GM06990 (cell line): ENCODE results near the gene HIP1.
"Not testable (repeated sequence)": the region's sequence is repeated elsewhere in the genome, so short reads cannot be mapped to it uniquely, and the experiment has no call there.

Experiments
- DNase-seq: peaks from one replicate; pipeline ENCODE4 v3.0.0-alpha.2; 2011; ENCODE audit not compliant: insufficient read length; ENCODE audit errors: extremely low read depth
- H3K27me3 ChIP-seq: replicated peaks from 2 replicates; pipeline ENCODE4 v1.6.0; 2011; ENCODE audit warnings: low read length; ENCODE audit not compliant: control insufficient read depth, insufficient read depth
- H3K36me3 ChIP-seq: 2 replicates; pipeline ENCODE4 v1.5.1; 2011; ENCODE audit warnings: low read length; ENCODE audit not compliant: control insufficient read depth, insufficient read depth
- H3K4me3 ChIP-seq: replicated peaks from 2 replicates; pipeline ENCODE4 v1.5.1; 2011; ENCODE audit warnings: low read depth, mild to moderate bottlenecking, control low read depth, low read length
- CTCF ChIP-seq: IDR thresholded peaks from 2 replicates; pipeline ENCODE4 v1.5.1; 2011; ENCODE audit warnings: low read length, control low read depth, mild to moderate bottlenecking, inconsistent platforms; ENCODE audit not compliant: insufficient read depth, poor library complexity, severe bottlenecking

The HIP1 gene

DNA sequence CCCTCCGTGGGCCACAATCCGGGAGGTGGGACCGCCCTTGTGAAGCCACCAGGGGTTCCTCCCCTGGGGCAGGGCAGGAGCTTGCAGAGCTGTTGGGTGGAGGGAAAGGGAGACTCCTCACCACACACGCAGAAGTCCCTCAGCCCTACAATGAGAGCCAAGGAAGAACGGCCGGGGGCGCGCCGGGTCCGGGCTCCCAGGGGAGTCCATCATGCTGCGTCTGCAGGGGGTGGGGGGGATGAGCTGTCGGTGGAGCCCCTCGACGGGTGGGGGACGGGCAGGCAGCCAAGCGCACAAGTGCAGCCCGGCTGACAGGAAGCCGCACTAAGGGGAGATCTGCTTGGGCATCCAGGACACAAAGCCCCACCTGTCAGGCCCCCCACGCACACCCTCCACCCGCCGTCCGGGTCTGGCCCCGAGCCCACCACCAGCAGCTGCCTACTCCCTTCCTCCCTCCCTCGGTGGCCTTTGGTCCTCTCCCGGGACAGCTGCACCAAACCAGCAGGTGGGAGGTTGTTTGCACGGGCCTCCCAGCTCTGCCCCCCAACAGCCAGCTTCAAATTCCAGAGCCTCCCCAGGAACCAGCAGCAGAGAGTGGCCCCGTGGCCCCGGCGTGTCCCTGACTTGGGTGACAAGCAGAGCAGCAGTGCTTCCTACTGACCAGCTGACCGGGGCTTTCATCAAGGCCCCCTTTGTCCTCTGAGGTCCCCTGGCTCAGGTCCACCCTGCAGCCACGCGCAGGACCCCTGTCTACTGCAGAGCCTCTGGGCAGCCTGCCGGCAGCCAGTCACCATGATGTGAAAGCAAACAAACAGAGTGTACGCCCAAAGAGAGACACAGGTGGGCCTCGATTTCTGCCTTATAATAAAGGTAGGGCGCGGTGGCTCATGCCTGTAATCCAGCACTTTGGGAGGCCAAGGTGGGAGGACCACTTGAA, 50.3 kb downstream of the HIP1 start:
- Histone ChIP-seq H3K4me3 (no peak overlapping the region), H3K27me3 (no peaks in the 10 kb centered on the region), H3K36me3 (no peaks in the 10 kb centered on the region)
- no peak for TF ChIP-seq CTCF
- DNase-seq = peak; percentile 60

GRCh38 chr7:75687246-75688088, 51.3 kb downstream of the HIP1 start:
- no peak for TF ChIP-seq CTCF
- Histone ChIP-seq H3K36me3 (no peaks in the 10 kb centered on the region), H3K4me3 (no peak overlapping the region), H3K27me3 (no peaks in the 10 kb centered on the region)
- DNase-seq = no peak

DNA sequence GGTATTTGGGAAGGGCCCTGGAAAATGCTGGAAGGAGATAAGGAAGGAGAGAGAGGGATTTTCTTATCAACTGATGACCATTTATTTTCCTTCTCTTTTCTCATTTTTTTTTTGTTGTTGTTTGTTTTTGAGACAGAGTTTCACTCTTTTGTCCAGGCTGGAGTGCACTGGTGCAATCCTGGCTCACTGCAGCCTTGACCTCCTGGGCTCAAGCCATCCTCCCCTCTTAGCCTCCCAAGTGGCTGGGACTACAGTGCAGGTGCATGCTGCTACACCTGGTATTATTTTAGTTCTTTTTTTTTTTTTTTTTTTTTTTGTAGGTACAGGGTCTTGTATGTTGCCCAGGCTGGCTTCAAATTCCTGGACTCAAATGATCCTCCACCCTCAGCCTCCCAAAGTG, 52.2 kb downstream of the HIP1 start:
- no peak for DNase-seq
- Histone ChIP-seq H3K27me3 (no peaks in the 10 kb centered on the region), H3K4me3 (no peak overlapping the region), H3K36me3 (no peaks in the 10 kb centered on the region)
- no peak for TF ChIP-seq CTCF

DNA sequence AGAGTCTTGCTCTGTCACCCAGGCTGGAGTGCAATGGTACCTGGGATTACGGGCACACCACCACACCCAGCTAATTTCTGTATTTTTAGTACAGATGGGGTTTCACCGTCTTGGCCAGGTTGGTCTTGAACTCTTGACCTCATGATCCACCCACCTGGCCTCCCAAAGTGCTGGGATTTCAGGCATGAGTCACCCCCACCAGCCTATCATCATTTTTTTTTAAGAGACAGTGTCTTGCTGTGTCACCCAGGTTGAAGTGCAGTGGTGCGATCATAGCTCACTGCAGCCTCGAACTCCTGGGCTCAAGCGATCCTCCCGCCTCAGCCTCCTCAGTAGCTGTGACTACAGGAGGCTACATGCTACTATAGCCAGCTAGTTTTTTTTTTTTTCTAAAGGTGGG, 56.7 kb downstream of the HIP1 start:
- not testable (repeated sequence) for DNase-seq, H3K27me3 ChIP-seq, H3K4me3 ChIP-seq, H3K36me3 ChIP-seq

- H3K4me3 ChIP-seq = no peak overlapping the region
- TF ChIP-seq CTCF = no peak
- H3K27me3 ChIP-seq = no peaks in the 10 kb centered on the region
- no peaks in the 10 kb centered on the region for H3K36me3 ChIP-seq
- DNase-seq = no peak
Measured at GRCh38 chr7:75679060-75679459, 59.7 kb downstream of the HIP1 start.

DNA sequence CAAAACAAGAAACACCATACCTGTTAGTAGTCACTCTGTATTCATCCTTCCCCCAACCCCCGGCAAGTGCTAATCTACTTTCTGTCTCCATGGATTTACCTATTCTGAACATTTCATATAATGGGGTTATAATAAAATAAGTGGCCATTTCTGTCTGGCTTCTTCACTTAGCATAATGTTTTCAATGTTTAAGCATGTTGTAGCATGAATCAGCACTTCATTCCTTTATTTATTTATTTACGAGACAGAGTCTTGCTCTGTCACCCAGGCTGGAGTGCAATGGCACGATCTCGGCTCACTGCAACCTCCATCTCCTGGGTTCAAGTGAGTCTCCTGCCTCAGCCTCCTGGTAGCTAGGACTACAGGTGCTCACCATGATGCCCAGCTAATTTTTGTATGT, 69.2 kb downstream of the HIP1 start:
- no peaks in the 10 kb centered on the region for H3K36me3 ChIP-seq
- no peak overlapping the region for H3K4me3 ChIP-seq
- no peak for TF ChIP-seq CTCF
- no peaks in the 10 kb centered on the region for H3K27me3 ChIP-seq
- DNase-seq = no peak
